ENCODE data around the gene UBE3B.

UBE3B gene

DNA sequence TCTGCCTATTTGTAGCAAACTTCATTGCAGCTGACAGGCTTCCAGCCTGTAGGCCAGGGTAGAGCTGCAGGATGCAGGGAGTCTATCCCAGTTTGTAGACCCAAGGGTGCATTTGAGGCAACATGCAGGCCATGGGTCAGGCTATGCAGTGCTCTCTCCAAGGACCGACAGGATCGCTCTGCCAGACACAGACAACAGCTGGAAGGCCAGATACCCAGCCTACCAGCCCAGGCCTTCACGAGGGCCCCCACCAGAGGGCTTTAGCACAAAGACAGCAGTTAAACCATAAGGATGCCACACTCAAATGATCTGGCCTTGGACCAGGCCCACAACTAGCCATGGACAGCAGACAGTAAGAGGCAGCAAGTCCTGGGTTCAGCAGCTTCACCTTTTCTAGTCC is 10.6 kb upstream of the UBE3B start:
- no peak overlapping the region for H2AK5ac ChIP-seq (ENCODE audit: low read length)
- no peak overlapping the region for H4K91ac ChIP-seq (ENCODE audit: low read depth, low read length)
- no peak overlapping the region for H2BK5ac ChIP-seq (ENCODE audit: low read depth, low read length, poor library complexity)
- no peak for DNase-seq
- H3K79me1 ChIP-seq (ENCODE audit: low read length) = peaks cover 35% of the 10 kb centered on the region
- H3K4me1 ChIP-seq (ENCODE audit: control insufficient read depth in 1 of 2, insufficient read depth in 2 of 2, low read length in 2 of 2) = peaks cover 56 to 58% of the 10 kb centered on the region in 2 experiments
- H3K9me3 ChIP-seq (ENCODE audit: insufficient read depth, low read depth, low read length) = no peaks in the 10 kb centered on the region
- no peak overlapping the region for H2BK120ac ChIP-seq (ENCODE audit: insufficient read depth, low read length, poor library complexity)
- peak overlapping the region; percentile 6 for H3K4ac ChIP-seq (ENCODE audit: low read depth, low read length)
- no peak overlapping the region for H2BK12ac ChIP-seq (ENCODE audit: low read length)
- no peak overlapping the region for H3K9ac ChIP-seq (ENCODE audit: low read length)
- H3K4me2 ChIP-seq (ENCODE audit: low read length) = no peak overlapping the region
- no peak overlapping the region for H3K4me3 ChIP-seq (ENCODE audit: low read depth, low read length)
- H3K14ac ChIP-seq (ENCODE audit: low read length) = no peak overlapping the region
- no peak overlapping the region for H3K23ac ChIP-seq (ENCODE audit: low read length)
- no CpG with 5 or more reads among the region's 3 CpGs for WGBS (ENCODE audit: extremely low coverage, insufficient coverage, insufficient read length)
- H3K36me3 ChIP-seq (ENCODE audit: control insufficient read depth in 1 of 2, insufficient read depth in 2 of 2, low read length in 2 of 2) = peaks cover 41 to 56% of the 10 kb centered on the region in 2 experiments
- H3K27me3 ChIP-seq (ENCODE audit: insufficient read depth, low read length) = no peaks in the 10 kb centered on the region
- H3K18ac ChIP-seq (ENCODE audit: low read length) = no peak overlapping the region
- no peak overlapping the region for H4K12ac ChIP-seq (ENCODE audit: low read depth, low read length)
- H2AFZ ChIP-seq (ENCODE audit: insufficient read depth, low read length, poor library complexity) = no peak overlapping the region
- H3K27ac ChIP-seq (ENCODE audit: low read depth, low read length) = peak overlapping the region; percentile 7
- H4K8ac ChIP-seq (ENCODE audit: low read depth, low read length) = no peak overlapping the region
- peaks cover 37% of the 10 kb centered on the region for H3K79me2 ChIP-seq (ENCODE audit: control insufficient read depth, insufficient read depth, low read length, poor library complexity)

DNA sequence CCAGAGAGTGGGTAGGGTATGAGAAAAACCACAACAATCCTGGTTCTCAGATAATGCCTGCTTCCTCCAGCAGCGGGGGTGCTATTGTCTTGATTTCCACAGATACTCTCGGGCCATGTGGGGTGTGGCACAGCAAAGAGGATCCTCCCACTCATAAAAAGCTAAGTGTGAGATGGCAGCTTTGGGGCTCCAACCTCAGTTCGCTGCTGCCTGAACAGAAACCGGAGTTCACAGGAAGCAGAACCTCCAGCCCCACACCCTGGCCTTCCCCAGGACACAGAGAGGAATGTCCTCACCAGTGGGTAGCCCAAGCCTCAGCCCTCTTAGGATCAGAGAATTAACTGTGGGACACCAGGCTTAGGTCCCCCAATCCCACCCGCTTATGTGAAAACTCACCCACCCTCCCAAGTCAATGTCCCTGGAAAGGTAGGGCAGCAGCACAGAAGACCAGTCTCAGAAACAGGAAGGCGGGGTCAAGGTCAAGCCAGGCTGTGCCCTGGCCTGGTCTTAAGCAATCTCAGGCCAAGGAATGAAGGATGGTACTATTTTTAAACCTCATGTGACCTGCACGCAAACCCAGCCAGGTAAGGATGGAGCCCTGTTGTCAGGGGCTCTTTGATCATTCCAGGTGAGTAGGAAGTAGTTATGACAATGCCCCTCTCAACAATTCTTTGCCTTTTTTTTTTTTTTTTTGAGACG is 9.3 kb upstream of the UBE3B start:
- Histone ChIP-seq H4K91ac (ENCODE audit: low read depth, low read length) (peak overlapping the region; percentile 11), H3K4ac (ENCODE audit: low read depth, low read length) (peak overlapping the region; percentile 46), H3K4me3 (ENCODE audit: low read depth, low read length) (peak overlapping the region; percentile 12), H2AK5ac (ENCODE audit: low read length) (no peak overlapping the region), H3K18ac (ENCODE audit: low read length) (peak overlapping the region; percentile 27), H4K8ac (ENCODE audit: low read depth, low read length) (peak overlapping the region; percentile 2), H3K36me3 (ENCODE audit: control insufficient read depth in 1 of 2, insufficient read depth in 2 of 2, low read length in 2 of 2) (peaks cover 40 to 60% of the 10 kb centered on the region in 2 experiments), H3K79me1 (ENCODE audit: low read length) (peaks cover 23% of the 10 kb centered on the region), H3K27me3 (ENCODE audit: insufficient read depth, low read length) (no peaks in the 10 kb centered on the region), H3K4me1 (ENCODE audit: control insufficient read depth in 1 of 2, insufficient read depth in 2 of 2, low read length in 2 of 2) (peaks cover 47 to 50% of the 10 kb centered on the region in 2 experiments), H3K4me2 (ENCODE audit: low read length) (no peak overlapping the region), H3K27ac (ENCODE audit: low read depth, low read length) (no peak overlapping the region), H3K9me3 (ENCODE audit: insufficient read depth, low read depth, low read length) (no peaks in the 10 kb centered on the region), H3K23ac (ENCODE audit: low read length) (no peak overlapping the region), H3K14ac (ENCODE audit: low read length) (peak overlapping the region; percentile 35), H2BK12ac (ENCODE audit: low read length) (peak overlapping the region; percentile 6), H3K79me2 (ENCODE audit: control insufficient read depth, insufficient read depth, low read length, poor library complexity) (peaks cover 38% of the 10 kb centered on the region), H2AFZ (ENCODE audit: insufficient read depth, low read length, poor library complexity) (no peak overlapping the region), H4K12ac (ENCODE audit: low read depth, low read length) (no peak overlapping the region), H2BK120ac (ENCODE audit: insufficient read depth, low read length, poor library complexity) (no peak overlapping the region), H3K9ac (ENCODE audit: low read length) (no peak overlapping the region), H2BK5ac (ENCODE audit: low read depth, low read length, poor library complexity) (peak overlapping the region; percentile 3)
- no peak for DNase-seq
- no CpG with 5 or more reads among the region's 8 CpGs for WGBS (ENCODE audit: extremely low coverage, insufficient coverage, insufficient read length)

DNA sequence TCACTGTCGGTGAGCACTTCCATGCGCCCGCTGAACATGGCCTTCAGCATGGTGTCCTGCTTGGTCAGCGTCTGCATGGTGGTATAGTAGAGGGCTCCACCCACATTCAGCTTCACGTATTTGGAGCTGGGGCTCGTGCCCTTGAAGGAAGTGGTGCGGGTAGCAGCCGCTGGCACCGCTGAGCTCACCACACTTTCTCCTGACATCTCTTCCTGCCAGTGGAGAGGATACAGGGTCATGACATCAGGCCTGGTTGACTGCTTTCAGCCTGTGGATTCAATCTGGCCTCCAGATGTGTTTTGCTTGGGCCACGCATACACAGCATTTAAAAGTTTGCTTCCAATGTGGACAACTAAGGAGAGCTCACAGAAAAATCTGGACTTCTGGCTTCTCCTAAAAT is 7.9 kb upstream of the UBE3B start:
- WGBS (ENCODE audit: extremely low coverage, insufficient coverage, insufficient read length) = no CpG with 5 or more reads among the region's 10 CpGs

DNA sequence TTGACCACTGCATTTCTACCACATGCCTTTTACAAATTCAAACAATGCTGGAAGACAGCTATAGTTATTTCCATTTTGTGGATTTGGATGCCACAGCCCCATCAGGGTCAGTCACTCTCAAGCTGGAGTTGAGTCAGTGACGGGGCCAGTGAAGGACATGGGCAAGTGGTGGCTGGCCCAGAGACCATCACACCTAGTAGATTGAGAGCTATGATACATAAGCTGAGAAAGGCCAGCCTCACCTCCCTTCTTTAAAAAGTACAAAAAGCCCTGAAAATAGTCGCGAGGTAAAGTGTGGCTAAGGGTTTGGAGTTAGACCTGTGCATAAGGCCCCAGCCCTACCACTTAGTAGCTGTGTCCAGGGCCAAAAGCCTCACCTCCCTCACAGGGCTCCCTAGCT is 4.4 kb upstream of the UBE3B start:
- Histone ChIP-seq H3K4ac (ENCODE audit: low read depth, low read length) (peak overlapping the region; percentile 53), H2AK5ac (ENCODE audit: low read length) (no peak overlapping the region), H3K27me3 (ENCODE audit: insufficient read depth, low read length) (no peaks in the 10 kb centered on the region), H4K8ac (ENCODE audit: low read depth, low read length) (no peak overlapping the region), H3K27ac (ENCODE audit: low read depth, low read length) (no peak overlapping the region), H3K4me1 (ENCODE audit: control insufficient read depth in 1 of 2, insufficient read depth in 2 of 2, low read length in 2 of 2) (peaks cover 20% of the 10 kb centered on the region in 2 experiments), H2BK12ac (ENCODE audit: low read length) (no peak overlapping the region), H4K91ac (ENCODE audit: low read depth, low read length) (no peak overlapping the region), H3K9me3 (ENCODE audit: insufficient read depth, low read depth, low read length) (no peaks in the 10 kb centered on the region), H3K79me2 (ENCODE audit: control insufficient read depth, insufficient read depth, low read length, poor library complexity) (peaks cover 47% of the 10 kb centered on the region), H4K12ac (ENCODE audit: low read depth, low read length) (no peak overlapping the region), H2BK120ac (ENCODE audit: insufficient read depth, low read length, poor library complexity) (no peak overlapping the region), H2AFZ (ENCODE audit: insufficient read depth, low read length, poor library complexity) (no peak overlapping the region), H3K18ac (ENCODE audit: low read length) (no peak overlapping the region), H3K4me3 (ENCODE audit: low read depth, low read length) (no peak overlapping the region), H3K23ac (ENCODE audit: low read length) (no peak overlapping the region), H3K4me2 (ENCODE audit: low read length) (no peak overlapping the region), H3K79me1 (ENCODE audit: low read length) (peaks cover 17% of the 10 kb centered on the region), H3K36me3 (ENCODE audit: control insufficient read depth in 1 of 2, insufficient read depth in 2 of 2, low read length in 2 of 2) (peaks cover 21 to 33% of the 10 kb centered on the region in 2 experiments), H2BK5ac (ENCODE audit: low read depth, low read length, poor library complexity) (no peak overlapping the region), H3K9ac (ENCODE audit: low read length) (no peak overlapping the region), H3K14ac (ENCODE audit: low read length) (no peak overlapping the region)
- WGBS (ENCODE audit: extremely low coverage, insufficient coverage, insufficient read length) = no CpG with 5 or more reads among the region's 3 CpGs
- DNase-seq = no peak

More for the DNA sequence above, 7.9 kb upstream of the UBE3B start:
- Histone ChIP-seq H2BK120ac (ENCODE audit: insufficient read depth, low read length, poor library complexity) (no peak overlapping the region), H3K4me3 (ENCODE audit: low read depth, low read length) (no peak overlapping the region), H3K27ac (ENCODE audit: low read depth, low read length) (no peak overlapping the region), H3K14ac (ENCODE audit: low read length) (no peak overlapping the region), H3K79me1 (ENCODE audit: low read length) (peaks cover 13% of the 10 kb centered on the region), H3K23ac (ENCODE audit: low read length) (no peak overlapping the region), H3K4ac (ENCODE audit: low read depth, low read length) (peak overlapping the region; percentile 83), H3K79me2 (ENCODE audit: control insufficient read depth, insufficient read depth, low read length, poor library complexity) (peaks cover 37% of the 10 kb centered on the region), H2AFZ (ENCODE audit: insufficient read depth, low read length, poor library complexity) (no peak overlapping the region), H4K91ac (ENCODE audit: low read depth, low read length) (no peak overlapping the region), H4K12ac (ENCODE audit: low read depth, low read length) (no peak overlapping the region), H3K4me1 (ENCODE audit: control insufficient read depth in 1 of 2, insufficient read depth in 2 of 2, low read length in 2 of 2) (peaks cover 38 to 40% of the 10 kb centered on the region in 2 experiments), H3K18ac (ENCODE audit: low read length) (peak overlapping the region; percentile 15), H2AK5ac (ENCODE audit: low read length) (peak overlapping the region; percentile 24), H2BK12ac (ENCODE audit: low read length) (no peak overlapping the region), H2BK5ac (ENCODE audit: low read depth, low read length, poor library complexity) (no peak overlapping the region), H3K9me3 (ENCODE audit: insufficient read depth, low read depth, low read length) (no peaks in the 10 kb centered on the region), H4K8ac (ENCODE audit: low read depth, low read length) (no peak overlapping the region), H3K36me3 (ENCODE audit: control insufficient read depth in 1 of 2, insufficient read depth in 2 of 2, low read length in 2 of 2) (peaks cover 45 to 61% of the 10 kb centered on the region in 2 experiments), H3K9ac (ENCODE audit: low read length) (no peak overlapping the region), H3K4me2 (ENCODE audit: low read length) (no peak overlapping the region), H3K27me3 (ENCODE audit: insufficient read depth, low read length) (no peaks in the 10 kb centered on the region)
- DNase-seq = no peak

Measured in trophoblast cell (in vitro differentiated cells and primary cell).